HG02852 (cell line): ENCODE data around the gene NDUFS6.

Experiments
- ATAC-seq: cut with Tn5 transposase; IDR thresholded peaks from one replicate; pipeline ENCODE4 v1.9.1; 2021; ENCODE audit warnings: mild to moderate bottlenecking, moderate library complexity; ENCODE audit not compliant: unreplicated experiment

NDUFS6 gene

DNA sequence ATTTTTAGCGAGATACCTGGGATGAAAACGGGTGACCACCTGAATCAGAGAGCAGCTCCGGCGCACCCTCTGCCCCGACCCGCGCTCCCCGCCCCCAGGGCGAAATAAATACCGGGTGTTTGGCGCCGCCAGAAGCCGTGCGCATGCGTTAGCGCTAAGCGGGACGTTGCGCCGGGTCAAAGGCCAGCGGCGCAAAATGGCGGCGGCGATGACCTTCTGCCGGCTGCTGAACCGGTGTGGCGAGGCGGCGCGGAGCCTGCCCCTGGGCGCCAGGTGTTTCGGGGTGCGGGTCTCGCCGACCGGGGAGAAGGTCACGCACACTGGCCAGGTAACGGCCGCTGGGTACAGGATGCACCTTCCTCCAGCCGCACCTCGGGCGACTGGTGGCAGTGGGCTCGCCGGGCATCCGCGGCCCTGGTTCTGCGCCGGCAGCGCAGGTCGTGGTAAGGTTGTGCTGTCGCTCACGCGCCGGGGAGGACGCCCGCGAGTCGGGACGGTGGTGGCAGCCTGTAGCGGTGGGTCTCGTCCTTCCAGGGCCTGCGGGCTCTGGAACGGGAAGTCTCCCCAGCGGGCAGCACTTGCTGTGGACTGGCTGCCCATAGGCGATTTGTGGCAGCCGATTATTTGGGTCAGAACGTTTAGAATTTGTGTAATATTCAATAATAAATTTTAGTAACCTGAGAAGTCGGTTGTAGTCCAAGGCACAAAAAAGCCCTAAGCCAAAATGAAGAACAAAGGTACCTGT lies at the start of gene NDUFS6:
TSS of gene NDUFS6 (plus strand) at position 186 of the 745 bp plus-strand sequence. CDS start at position 197, 11 bp downstream.
- peak; percentile 57 for ATAC-seq

DNA sequence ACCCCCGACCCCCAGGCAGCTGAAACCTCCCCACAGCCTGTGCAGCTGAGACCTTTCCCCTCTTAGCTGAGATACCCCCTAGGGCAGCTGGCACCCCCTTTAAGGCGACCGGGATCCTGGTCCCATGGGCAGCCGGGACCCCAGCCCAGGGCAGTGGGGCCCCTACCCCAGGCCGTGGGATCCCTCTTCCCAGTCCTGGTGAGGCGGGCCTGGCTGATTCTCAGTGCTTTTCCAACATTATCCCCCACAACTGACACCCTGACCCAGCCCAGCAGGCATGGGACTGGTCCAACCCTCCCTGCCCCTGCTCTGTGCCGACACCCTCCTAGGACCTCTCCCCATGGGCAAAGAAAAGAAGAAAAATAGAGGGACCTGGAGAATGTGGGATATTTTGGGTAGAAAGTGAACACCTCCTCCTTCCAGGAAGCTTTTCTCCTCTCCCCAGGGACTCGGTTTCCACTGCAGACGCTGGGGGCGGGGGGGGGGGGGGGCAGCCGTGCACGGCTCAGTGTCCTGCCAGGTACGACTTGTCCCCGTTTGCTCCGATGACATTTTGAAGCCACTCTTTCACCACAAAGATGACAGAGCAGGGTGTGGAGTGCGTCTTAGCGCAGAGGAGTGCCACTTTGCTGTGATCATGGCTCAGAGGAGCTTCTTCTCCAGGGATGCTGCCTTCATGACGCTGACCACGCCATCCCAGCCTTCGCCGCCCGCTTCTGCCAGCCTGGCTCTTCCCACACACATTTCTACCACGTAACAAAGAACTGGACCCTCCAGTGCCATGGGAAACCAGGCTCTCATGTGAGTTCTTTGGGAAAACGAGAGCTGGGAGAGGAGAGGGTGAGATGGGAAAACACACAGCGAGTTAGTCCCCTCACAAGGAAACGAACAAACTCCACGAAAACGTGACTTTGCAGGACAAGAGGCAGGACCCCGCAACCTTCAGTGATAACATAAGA lies 49.1 kb upstream of the NDUFS6 start:
- ATAC-seq = no peak

- no peak for ATAC-seq
Observed at GRCh38 chr5:1752881-1753280, 48.3 kb upstream of the NDUFS6 start.

DNA sequence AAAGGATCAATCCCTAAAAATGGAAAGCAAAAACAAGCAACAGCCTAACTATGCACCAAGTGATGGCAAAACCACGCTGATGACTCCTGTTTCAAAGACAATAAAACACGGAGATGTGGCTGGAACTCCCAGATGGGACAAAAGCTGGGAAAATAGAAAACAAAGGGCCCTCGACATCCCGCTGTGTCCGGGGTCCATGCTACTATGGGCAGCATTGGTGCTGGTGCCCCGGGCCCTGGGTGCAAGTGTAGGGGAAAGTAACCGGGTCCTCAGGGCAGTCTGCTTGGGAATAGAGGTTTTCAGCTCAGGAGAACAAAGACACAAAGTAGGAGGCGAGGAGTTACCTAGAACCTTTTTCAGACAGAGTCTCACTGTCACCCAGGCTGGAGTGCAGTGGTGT lies 47.7 kb upstream of the NDUFS6 start:
- no peak for ATAC-seq

DNA sequence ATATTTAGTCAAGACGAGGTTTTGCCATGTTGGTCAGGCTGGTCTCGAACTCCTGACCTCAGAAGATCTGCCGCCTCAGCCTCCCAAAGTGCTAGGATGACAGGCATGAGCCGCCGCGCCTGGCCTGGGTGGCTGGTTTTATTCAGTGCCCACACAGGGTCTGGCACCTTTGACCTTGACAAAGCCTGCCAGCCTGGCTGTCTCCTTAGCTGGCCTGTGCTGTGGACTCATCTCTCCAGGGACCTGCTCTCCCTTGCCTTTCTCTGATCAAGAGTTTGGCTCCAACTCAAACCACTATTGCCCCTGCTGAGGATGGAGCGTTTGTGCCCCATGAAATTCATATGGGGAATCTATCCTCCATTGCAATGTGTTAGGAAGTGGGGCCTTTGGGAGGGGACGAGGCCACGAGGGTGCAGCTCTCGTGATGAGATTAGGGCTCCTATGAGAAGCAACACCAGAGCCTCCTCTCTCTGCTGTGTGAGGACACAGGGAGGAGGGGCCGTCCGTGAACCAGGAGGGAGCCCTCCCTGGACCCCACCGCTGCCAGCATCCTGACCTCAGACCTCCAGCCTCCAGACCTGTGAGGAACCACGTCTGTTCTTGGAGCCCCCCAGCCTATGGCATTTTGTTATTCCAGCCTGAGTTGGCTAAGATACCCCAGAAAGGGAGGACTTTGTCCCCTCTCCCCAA lies 46.5 kb upstream of the NDUFS6 start:
- ATAC-seq = no peak

DNA sequence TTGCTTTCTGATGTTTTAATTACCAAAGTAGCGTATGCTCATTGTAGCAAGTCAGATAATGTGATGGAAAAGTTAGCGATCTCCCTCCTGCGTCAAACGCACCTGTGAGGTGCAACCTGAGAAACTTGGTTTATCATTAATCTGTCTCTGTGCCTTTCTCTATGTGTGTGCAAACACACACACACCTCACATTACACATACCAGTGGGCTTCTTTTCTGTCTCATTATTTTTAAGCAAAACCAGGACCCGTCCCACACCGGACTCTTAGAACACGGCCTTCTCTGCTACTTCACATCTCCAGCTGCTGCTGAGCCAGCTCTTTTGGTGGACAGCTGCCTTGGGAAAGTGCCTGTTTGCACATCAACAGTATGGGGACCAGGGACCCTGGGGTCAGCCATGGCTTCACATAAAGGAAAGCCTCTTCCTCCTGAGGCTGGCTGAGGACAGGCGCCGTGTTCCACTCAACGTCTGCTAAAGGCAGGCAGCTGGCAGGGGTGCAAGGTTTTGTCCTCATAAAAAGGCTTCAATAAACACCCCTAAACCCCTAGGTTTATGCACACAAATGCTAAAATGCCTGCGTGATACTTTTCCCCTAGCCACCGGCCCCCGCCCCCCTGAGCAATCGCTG lies 45.8 kb upstream of the NDUFS6 start:
- no peak for ATAC-seq

- ATAC-seq = no peak
Observed at GRCh38 chr5:1756481-1756880, 44.7 kb upstream of the NDUFS6 start.

DNA sequence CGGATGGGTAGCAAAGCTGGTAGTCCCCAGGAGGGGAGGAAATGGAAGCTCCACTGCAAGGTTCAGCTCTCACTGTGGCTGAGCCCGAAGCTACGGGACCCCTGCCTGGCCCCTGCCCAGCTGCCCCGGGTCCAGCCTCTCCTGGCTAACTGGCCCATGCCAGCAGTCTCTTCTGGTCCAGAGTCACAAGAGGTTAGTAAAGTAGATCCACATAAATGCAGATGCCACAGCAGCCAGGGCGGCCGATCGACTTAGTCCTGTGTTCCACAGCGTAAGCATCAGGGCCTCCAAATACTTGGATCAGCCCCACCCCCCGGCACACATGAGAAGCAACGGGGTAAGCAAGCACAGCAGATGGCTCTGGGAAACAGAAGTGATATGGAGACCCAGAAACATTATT lies 43.7 kb upstream of the NDUFS6 start:
- no peak for ATAC-seq

DNA sequence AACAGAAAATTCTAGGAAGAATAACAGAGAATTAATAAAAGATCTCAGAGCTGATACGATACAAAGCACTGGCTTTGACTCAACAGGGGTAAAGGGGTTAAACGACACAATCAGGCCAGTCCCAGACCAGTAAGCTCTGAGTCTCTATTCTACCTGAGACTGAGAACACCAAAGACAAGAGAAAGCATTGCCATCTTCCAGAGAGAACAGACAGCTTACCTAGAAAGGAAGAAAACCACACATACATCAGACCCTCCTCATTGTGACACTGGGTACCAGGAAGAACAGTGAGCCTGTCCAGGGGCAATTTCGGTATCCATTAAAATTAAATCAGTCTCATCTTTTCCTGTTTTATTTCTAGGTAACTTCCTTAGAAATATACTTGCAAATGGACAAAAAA lies 42.6 kb upstream of the NDUFS6 start:
- no peak for ATAC-seq

- ATAC-seq = no peak
Observed at GRCh38 chr5:1759378-1759970, 41.7 kb upstream of the NDUFS6 start.

DNA sequence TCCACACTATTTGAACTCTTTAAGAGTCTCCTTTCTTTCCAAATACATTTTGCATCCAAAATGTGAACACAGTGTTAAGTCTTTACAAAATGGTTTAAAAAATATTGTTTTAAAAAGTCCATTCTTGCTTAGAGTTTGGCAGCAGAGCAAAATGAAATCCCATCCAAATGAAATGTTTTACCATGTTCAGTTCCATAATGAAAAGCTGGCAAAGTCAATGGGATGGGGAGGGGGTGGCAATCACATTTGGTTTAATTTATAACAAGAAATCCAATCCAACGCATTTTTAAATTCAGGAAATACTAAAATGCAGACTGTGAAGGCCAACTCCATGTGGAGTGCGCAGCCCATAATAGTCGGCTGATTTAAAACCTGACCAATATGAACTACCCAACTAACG lies 41.0 kb upstream of the NDUFS6 start:
- ATAC-seq = no peak

GRCh38 chr5:1760656-1761452 lies 40.4 kb upstream of the NDUFS6 start:
- no peak for ATAC-seq

GRCh38 chr5:1761453-1761755 lies 39.8 kb upstream of the NDUFS6 start:
- no peak for ATAC-seq

DNA sequence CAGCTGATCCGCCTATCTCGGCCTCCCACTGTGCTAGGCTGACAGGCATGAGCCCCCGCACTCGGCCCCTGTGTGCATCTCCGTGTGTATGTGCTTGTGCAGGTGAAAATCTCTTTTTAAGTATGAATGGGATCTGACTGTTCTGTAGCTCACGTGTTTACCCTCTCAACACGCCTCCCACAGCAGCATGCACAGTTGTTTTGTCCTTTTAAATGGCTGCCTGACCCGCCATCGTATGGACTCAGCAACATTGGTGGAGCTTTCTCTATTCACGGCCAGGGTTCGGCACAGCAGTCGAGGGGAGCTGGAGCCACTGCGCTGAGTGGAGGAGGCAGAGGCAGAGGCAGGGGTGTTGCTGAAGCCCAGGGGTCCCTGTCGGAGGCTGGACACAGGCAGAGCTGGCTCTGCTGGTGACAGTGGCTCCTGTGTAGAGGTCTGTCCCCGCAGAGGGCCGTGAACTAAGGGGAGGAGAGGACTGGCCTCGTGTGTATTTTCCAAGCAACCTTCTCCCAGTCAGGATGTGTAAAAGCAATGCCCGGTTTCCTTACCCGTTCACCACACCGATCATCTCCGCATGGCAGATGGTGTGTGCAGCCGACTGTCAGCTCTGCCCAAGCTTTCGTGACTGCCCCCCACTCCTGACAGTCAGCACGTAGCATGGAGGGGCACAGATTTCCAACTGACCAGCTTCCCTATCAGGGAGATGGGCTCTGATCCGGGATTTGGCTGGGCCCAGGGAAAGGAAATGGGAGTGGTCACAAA lies 38.9 kb upstream of the NDUFS6 start:
- ATAC-seq = no peak

DNA sequence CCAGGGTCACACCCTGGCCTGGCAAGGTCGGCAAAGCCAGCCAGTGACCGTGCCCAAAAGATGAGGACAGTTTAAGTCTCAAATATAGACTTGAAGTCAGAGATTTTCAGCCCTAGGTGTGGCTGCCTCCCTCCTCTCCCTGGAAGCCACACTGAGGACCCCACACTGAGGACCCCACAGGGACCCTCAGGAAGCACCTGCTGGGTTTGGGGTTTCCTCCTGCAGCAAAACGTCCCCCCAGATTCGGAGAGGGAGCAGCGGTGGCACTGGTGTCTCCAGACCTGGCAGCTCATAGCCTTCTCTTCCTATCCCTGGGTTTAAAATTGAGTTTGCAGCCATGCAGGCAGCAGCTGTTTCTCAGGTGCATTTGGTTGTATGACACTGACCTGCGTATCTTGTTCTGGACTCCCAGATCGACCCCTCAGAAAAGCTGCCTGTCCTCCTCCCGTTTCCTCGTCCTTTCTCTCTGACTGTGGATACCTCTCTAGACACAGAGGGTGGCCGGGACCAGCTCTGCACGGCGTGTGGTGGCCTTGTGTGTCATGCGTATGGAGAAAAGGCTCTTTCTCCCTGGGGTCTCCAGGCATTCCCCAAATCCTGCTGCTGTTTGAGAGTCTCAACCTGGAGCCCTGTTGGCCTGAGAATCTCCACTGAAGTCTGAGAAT lies 38.2 kb upstream of the NDUFS6 start:
- no peak for ATAC-seq

GRCh38 chr5:1763548-1763911 lies 37.7 kb upstream of the NDUFS6 start:
- no peak for ATAC-seq

- no peak for ATAC-seq
Observed at GRCh38 chr5:1763960-1764605, 37.1 kb upstream of the NDUFS6 start.

GRCh38 chr5:1764606-1764960 lies 36.6 kb upstream of the NDUFS6 start:
- no peak for ATAC-seq
